GM12801 (cell line): ENCODE data around the gene TOM1L2.

ENCODE experiments used
- CTCF ChIP-seq: IDR thresholded peaks from one replicate; pipeline ENCODE4 v1.5.1; 2011; ENCODE audit warnings: control low read depth; ENCODE audit not compliant: insufficient read length; ENCODE audit errors: extremely low read depth

Gene TOM1L2

DNA sequence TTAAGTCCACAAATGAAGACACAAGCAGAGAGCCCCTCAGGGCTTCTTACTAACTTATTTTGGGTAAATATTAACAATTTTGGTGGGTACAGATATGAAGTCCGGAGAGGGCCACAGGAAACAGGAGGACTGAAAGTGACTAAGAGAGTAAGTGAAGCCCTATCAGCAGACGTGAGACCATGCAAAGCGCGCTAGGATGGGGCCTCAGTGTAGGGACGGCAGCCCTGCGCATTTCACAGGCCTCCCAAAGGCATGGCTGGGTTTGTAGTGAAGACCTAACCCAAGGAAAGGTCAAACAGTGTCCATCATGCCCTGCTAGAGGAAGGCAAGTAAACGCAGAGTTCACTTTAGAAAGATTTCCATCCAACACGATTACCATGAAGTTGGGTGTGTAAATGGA, 75.5 kb downstream of the TOM1L2 start:
- TF ChIP-seq CTCF = no peak

- TF ChIP-seq CTCF = no peak
Measured at GRCh38 chr17:17893801-17894644, 78.2 kb downstream of the TOM1L2 start.

- no peak for TF ChIP-seq CTCF
Measured at GRCh38 chr17:17892731-17893130, 79.5 kb downstream of the TOM1L2 start.

- no peak for TF ChIP-seq CTCF
Measured at GRCh38 chr17:17892009-17892408, 80.2 kb downstream of the TOM1L2 start.

- TF ChIP-seq CTCF = no peak
Measured at GRCh38 chr17:17890773-17891759, 81.1 kb downstream of the TOM1L2 start.

- no peak for TF ChIP-seq CTCF
Measured at GRCh38 chr17:17889922-17890321, 82.3 kb downstream of the TOM1L2 start.

DNA sequence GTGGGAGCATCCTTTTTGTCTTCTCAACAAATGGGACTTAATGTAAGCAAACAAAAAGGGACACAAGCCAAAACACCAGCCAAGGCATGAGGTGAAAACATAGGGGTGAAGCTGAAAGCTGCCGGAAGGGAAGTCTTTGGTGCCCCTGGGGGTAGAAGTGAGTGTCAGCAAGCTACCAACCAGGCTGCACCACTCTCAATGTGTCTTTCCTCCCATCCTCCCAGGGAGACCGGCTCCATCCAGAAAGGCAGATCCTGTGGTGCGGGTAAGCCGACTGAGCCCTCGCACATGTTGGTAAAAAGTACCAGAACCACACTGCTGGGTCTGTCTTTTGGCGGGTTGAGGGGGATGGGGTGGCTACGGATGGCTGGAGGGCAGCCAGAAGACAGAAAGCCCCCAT, 83.4 kb downstream of the TOM1L2 start:
- TF ChIP-seq CTCF = no peak
